OCI-LY1 (cell line): ENCODE data around the gene ARHGAP8.

Experiments
- H2AFZ ChIP-seq: fragments of 200-600 bp; sonication (generic), shearing (Covaris generic); 2 replicates; pipeline ENCODE4 v1.6.0; 2014; ENCODE audit warnings: antibody characterized with exemption, mild to moderate bottlenecking, low read length
- H3F3A ChIP-seq: fragments of 200-600 bp; sonication (generic), shearing (Covaris generic); 2 replicates; pipeline ENCODE4 v1.6.0; 2014; ENCODE audit warnings: mild to moderate bottlenecking, antibody characterized with exemption, low read length, moderate library complexity; ENCODE audit not compliant: insufficient read depth
- H3K27ac ChIP-seq: fragments of 200-600 bp; sonication (generic); 2 replicates; pipeline ENCODE4 v1.5.1; 2014; ENCODE audit warnings: low read length, mixed run types, mild to moderate bottlenecking, low read depth; ENCODE audit not compliant: poor library complexity, severe bottlenecking
- H3K27me3 ChIP-seq: fragments of 200-600 bp; sonication (generic); 2 replicates; pipeline ENCODE4 v1.6.0; 2014; ENCODE audit warnings: antibody characterized with exemption, mild to moderate bottlenecking, low read length, moderate library complexity; ENCODE audit not compliant: insufficient read depth
- H3K36me3 ChIP-seq: fragments of 200-600 bp; sonication (generic); 2 replicates; pipeline ENCODE4 v1.6.1; 2014; ENCODE audit warnings: mild to moderate bottlenecking, antibody characterized with exemption, low read length, moderate library complexity, mixed read lengths; ENCODE audit not compliant: insufficient read depth
- H3K4me1 ChIP-seq: fragments of 200-600 bp; sonication (generic); 2 replicates; pipeline ENCODE4 v1.5.1; 2014; ENCODE audit warnings: mild to moderate bottlenecking, low read length, moderate library complexity; ENCODE audit not compliant: insufficient read depth, severe bottlenecking
- H3K4me2 ChIP-seq: fragments of 200-600 bp; sonication (generic), shearing (Covaris generic); 2 replicates; pipeline ENCODE4 v1.6.1; 2014; ENCODE audit warnings: low read length
- H3K4me3 ChIP-seq: fragments of 200-600 bp; sonication (generic); 2 replicates; pipeline ENCODE4 v1.5.1; 2014; ENCODE audit warnings: low read length, low read depth, mild to moderate bottlenecking, mixed read lengths; ENCODE audit not compliant: poor library complexity, severe bottlenecking
- H3K79me2 ChIP-seq: fragments of 200-600 bp; shearing (Covaris generic); 2 replicates; pipeline ENCODE4 v1.6.1; 2016; ENCODE audit warnings: mixed run types, low read length, mixed read lengths; ENCODE audit not compliant: insufficient read depth
- H3K9ac ChIP-seq: fragments of 200-600 bp; sonication (generic), shearing (Covaris generic); 2 replicates; pipeline ENCODE4 v1.6.1; 2014; ENCODE audit warnings: mild to moderate bottlenecking, low read length, mixed read lengths
- H3K9me2 ChIP-seq: fragments of 200-600 bp; sonication (generic), shearing (Covaris generic); 2 replicates; pipeline ENCODE4 v1.6.1; 2014; ENCODE audit warnings: low read depth, mild to moderate bottlenecking, low read length, mixed read lengths
- H3K9me3 ChIP-seq: fragments of 200-600 bp; shearing (Covaris generic); 2 replicates; pipeline ENCODE4 v1.6.1; 2014; ENCODE audit warnings: low read length, mixed read lengths
- H4K20me1 ChIP-seq: fragments of 200-600 bp; sonication (generic), shearing (Covaris generic); 2 replicates; pipeline ENCODE4 v1.6.0; 2016; ENCODE audit warnings: mild to moderate bottlenecking, low read length; ENCODE audit not compliant: insufficient read depth
- CTCF ChIP-seq: fragments of 200-600 bp; sonication (generic), shearing (Covaris generic); IDR thresholded peaks from 2 replicates; pipeline ENCODE4 v1.5.1; 2017; ENCODE audit warnings: mild to moderate bottlenecking, antibody characterized with exemption, low read length, moderate library complexity, mixed read lengths
- EZH2 ChIP-seq: fragments of 200-600 bp; sonication (generic), shearing (Covaris generic); IDR thresholded peaks from 2 replicates; pipeline ENCODE4 v1.8.0; 2017; ENCODE audit warnings: borderline replicate concordance, mixed run types, mild to moderate bottlenecking, antibody characterized with exemption, low read length, moderate library complexity, mixed read lengths

Gene ARHGAP8

GRCh38 chr22:44883011-44883421 lies 130.6 kb downstream of the ARHGAP8 start:
- H3K4me1 ChIP-seq: no peaks in the 10 kb centered on the region
- H3K9me3 ChIP-seq: no peaks in the 10 kb centered on the region
- H4K20me1 ChIP-seq: no peaks in the 10 kb centered on the region
- no peak overlapping the region for H3K4me3 ChIP-seq
- H3K4me2 ChIP-seq: no peak overlapping the region
- H3K9me2 ChIP-seq: no peaks in the 10 kb centered on the region
- no peak overlapping the region for H3K27ac ChIP-seq
- no peaks in the 10 kb centered on the region for H3K36me3 ChIP-seq
- TF ChIP-seq CTCF (no peak), EZH2 (no peak)
- no peaks in the 10 kb centered on the region for H3F3A ChIP-seq
- no peak overlapping the region for H2AFZ ChIP-seq
- no peaks in the 10 kb centered on the region for H3K27me3 ChIP-seq
- H3K9ac ChIP-seq: no peak overlapping the region
- no peaks in the 10 kb centered on the region for H3K79me2 ChIP-seq

DNA sequence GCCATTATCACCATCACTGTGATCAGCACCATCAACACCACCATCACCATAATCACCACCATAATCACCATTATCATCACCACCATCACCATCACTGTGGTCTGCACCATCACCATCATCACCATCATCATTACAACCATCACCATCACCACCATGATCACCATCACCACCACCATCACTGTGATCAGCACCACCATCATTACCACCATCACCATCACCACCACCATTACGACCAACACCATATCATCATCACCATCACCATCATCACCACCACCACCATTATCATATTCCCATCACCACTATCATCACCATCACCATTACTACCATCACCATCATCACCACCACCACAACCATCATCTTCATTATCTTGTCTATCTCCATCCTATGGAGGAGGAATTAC lies 132.2 kb downstream of the ARHGAP8 start:
- TF ChIP-seq CTCF: no peak
- TF ChIP-seq EZH2: no peak
- no peak overlapping the region for H3K9ac ChIP-seq
- H3K36me3 ChIP-seq: no peaks in the 10 kb centered on the region
- H3K4me2 ChIP-seq: no peak overlapping the region
- H3K27ac ChIP-seq: no peak overlapping the region
- no peaks in the 10 kb centered on the region for H3K4me1 ChIP-seq
- no peaks in the 10 kb centered on the region for H3K9me2 ChIP-seq
- no peak overlapping the region for H3K4me3 ChIP-seq
- no peak overlapping the region for H2AFZ ChIP-seq
- no peaks in the 10 kb centered on the region for H3F3A ChIP-seq
- no peaks in the 10 kb centered on the region for H3K79me2 ChIP-seq
- H3K9me3 ChIP-seq: no peaks in the 10 kb centered on the region
- no peaks in the 10 kb centered on the region for H4K20me1 ChIP-seq
- no peaks in the 10 kb centered on the region for H3K27me3 ChIP-seq

GRCh38 chr22:44884968-44885805 lies 132.8 kb downstream of the ARHGAP8 start:
- Histone ChIP-seq H3F3A (no peaks in the 10 kb centered on the region), H3K4me2 (no peak overlapping the region), H3K27ac (no peak overlapping the region), H3K9me3 (no peaks in the 10 kb centered on the region), H3K27me3 (no peaks in the 10 kb centered on the region), H3K4me3 (no peak overlapping the region), H3K9me2 (no peaks in the 10 kb centered on the region), H3K4me1 (no peaks in the 10 kb centered on the region), H3K9ac (no peak overlapping the region), H2AFZ (no peak overlapping the region), H3K79me2 (no peaks in the 10 kb centered on the region), H3K36me3 (no peaks in the 10 kb centered on the region), H4K20me1 (no peaks in the 10 kb centered on the region)
- TF ChIP-seq CTCF (no peak), EZH2 (no peak)
